ENCODE data around the gene CLCF1.
A peak's percentile ranks its signal among the peaks of the same experiment; 100 is the strongest.

Gene CLCF1

GRCh38 chr11:67364783-67365722, 8.3 kb downstream of the CLCF1 start:
- ChIA-PET CTCF (interaction anchor here (17.5 to 42.5 kb wide), 3 partner anchors 2 to 25 kb away, joined by 242 to 1573 read pairs (median 1573); partner anchors contain the start of genes CLCF1, POLD4, PPP1CA and RAD9A), POLR2A (no interaction called here)
- DNase-seq (ENCODE audit: extremely low spot score) = no peak
- TF ChIP-seq, protein P1, sequence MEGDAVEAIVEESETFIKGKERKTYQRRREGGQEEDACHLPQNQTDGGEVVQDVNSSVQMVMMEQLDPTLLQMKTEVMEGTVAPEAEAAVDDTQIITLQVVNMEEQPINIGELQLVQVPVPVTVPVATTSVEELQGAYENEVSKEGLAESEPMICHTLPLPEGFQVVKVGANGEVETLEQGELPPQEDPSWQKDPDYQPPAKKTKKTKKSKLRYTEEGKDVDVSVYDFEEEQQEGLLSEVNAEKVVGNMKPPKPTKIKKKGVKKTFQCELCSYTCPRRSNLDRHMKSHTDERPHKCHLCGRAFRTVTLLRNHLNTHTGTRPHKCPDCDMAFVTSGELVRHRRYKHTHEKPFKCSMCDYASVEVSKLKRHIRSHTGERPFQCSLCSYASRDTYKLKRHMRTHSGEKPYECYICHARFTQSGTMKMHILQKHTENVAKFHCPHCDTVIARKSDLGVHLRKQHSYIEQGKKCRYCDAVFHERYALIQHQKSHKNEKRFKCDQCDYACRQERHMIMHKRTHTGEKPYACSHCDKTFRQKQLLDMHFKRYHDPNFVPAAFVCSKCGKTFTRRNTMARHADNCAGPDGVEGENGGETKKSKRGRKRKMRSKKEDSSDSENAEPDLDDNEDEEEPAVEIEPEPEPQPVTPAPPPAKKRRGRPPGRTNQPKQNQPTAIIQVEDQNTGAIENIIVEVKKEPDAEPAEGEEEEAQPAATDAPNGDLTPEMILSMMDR (IDR thresholded peaks at IDR 0.05; ENCODE audit: control extremely low read depth, extremely low read depth, low read depth, missing control alignments) = no peak

DNA sequence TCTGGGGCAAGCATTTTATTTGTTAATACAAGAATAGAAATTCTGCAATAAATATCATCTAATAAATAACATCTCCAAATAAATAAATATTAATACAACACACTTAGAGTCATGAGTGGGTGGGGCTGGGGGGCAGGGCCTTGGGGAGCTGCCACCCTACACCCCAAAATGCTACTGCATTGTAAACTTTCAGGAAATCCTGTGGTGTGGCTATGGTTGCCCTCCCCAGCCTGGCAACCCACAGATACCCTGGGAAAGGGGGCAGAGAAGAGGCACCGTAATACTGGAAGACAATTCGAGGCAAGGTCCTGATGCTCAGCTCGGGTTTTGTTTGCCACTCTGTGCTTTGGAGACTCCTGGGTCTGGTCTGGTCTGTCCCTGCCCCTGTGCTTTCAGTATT, 9.2 kb downstream of the CLCF1 start:
- ChIA-PET POLR2A (no interaction called here), CTCF (interaction anchor here (17.5 to 42.5 kb wide), 3 partner anchors 3 to 24 kb away, joined by 242 to 1573 read pairs (median 1573); partner anchors contain the start of genes CLCF1, POLD4, PPP1CA and RAD9A)
- DNase-seq (ENCODE audit: extremely low spot score) = no peak

DNA sequence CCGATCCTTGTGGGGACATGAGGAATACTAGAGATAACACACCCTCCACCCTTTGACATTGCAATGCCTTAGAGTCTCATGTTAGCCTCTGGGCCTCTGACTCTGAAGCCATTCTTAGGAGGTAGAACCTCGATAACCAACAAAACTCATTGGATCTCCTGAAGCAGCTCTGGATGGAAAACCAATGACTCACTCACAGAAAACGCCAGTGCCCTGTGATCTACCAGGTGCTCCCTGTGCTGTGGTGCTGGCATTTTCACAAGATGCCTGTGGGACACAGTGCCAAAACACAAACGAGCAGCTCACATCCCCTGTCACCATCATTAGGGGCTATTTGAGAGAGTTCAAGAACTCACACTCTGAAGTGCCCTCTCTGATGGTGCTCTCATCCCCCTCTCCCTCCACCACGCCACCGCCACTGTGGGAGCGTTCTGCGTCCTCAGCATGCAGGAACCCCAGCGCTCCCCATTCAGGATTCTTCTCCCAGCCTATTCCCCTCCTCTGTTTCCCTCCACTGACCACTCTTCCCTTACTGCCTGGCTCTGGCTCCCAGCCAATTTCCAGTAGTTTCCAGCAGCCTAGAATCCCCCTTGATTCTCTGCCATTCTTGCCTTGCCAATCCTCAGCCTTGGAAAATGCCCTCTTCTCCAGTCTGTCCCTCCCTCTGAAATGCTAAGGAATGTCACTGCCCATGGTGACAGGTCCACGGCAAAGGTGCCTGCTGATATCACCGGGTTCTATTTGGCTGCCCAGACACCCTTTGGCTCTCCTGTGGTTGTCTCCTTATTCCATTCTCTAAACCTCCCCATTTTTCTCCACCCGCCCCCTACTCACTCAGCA, 15.3 kb downstream of the CLCF1 start:
- peak; percentile 2 for DNase-seq (ENCODE audit: extremely low spot score)
- POLR2A ChIA-PET = no interaction called here

More for the DNA sequence above, 9.2 kb downstream of the CLCF1 start:
- TF ChIP-seq, protein P1 (IDR thresholded peaks at IDR 0.05; ENCODE audit: control extremely low read depth, extremely low read depth, low read depth, missing control alignments) = no peak

DNA sequence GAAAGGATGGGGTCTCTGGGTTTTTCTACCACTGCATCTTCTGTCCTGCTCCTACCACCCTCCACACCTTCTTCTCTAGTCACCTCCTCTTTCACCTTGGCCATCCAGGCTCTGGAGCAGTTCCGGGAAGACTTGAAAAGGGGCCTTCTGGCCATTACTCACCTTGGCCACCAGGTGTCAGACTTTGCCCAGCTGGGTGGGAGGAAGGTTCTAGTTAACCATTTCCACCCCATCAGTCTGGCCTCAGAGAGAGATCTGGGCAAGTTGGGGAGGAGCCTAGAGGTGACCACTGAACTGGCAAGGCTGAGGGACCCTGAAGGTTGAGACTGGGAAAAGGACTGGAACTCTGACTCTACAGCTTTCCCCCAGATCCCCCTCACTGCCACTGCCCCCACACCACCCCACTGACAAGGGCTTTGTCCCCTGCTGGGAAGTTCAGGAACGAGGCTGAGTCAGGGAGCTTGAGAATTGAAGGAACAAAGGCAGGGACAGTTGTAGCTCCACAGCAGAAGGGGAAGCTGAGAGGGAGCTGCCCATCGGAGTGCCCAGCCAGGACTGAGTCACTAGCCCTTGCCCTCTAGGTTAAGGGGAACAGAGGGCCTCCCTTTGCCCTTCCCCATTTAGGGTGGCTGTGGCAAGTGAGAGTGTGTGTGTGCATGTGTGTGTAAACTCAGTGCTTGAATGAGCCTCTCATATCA, 16.4 kb downstream of the CLCF1 start:
- peak; percentile 81 for DNase-seq (ENCODE audit: extremely low spot score)
- POLR2A ChIA-PET = no interaction called here
- TF ChIP-seq, protein P1 (IDR thresholded peaks at IDR 0.05; ENCODE audit: control extremely low read depth, extremely low read depth, low read depth, missing control alignments) = peak; percentile 91
- CTCF ChIA-PET = interaction anchor here (0.6 to 37.4 kb wide), 18 partner anchors 17 to 303 kb away, joined by 3 to 1573 read pairs (median 3); partner anchors contain the start of genes CLCF1, KDM2A, NUDT8 and PPP1CA

More for the DNA sequence above, 15.3 kb downstream of the CLCF1 start:
- TF ChIP-seq, protein P1 (IDR thresholded peaks at IDR 0.05; ENCODE audit: control extremely low read depth, extremely low read depth, low read depth, missing control alignments) = no peak
- CTCF ChIA-PET = interaction anchor here (1.3 to 37.4 kb wide), 5 partner anchors 18 to 284 kb away, joined by 3 to 1573 read pairs (median 127); partner anchors contain the start of genes CLCF1, PPP1CA, RAD9A and TBC1D10C

DNA sequence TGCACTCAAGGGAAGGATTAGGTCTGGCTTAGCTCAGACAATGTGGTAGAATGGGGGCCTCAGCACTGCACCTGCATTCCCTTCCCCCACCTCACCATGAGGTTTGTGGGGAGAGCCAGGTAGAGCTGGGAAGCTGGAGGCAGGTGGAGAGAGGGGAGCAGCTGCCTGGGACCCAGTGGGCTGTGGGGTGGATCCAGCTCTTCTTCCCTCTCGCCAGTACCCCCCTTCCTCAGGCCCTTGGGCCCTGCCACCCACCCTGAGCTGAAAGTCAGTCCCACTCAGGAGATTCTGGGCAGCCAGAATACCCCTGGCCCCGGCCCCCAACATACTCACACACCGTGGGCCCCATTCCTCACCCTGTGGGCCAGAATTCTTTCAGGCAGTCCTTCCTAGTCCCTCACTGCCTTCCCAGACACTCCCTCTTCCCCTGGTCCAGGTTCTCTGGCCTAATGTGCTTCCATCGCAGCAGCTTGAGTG, 17.0 kb downstream of the CLCF1 start:
- TF ChIP-seq, protein P1 (IDR thresholded peaks at IDR 0.05; ENCODE audit: control extremely low read depth, extremely low read depth, low read depth, missing control alignments) = no peak
- ChIA-PET CTCF (interaction anchor here (0.8 to 37.4 kb wide), 17 partner anchors 17 to 303 kb away, joined by 3 to 1573 read pairs (median 3); partner anchors contain the start of genes CDK2AP2, CLCF1, KDM2A and NUDT8), POLR2A (interaction anchor here (0.8 kb wide), 1 partner anchor 26 kb away, joined by 4 read pairs; no protein-coding TSS in a partner anchor)
- no peak for DNase-seq (ENCODE audit: extremely low spot score)

All from GM10248 (cell line).